ENCODE results near the gene GALNS. TPM values are rescaled to one million over a fixed set of nuclear protein-coding genes. Genes with fewer than 3 reads are reported as not detected.

Gene GALNS
- total and polyA plus RNA-seq, 2 of the 4 experiments (the other 2 are of a cell fraction), result 7.2 to 32.5 TPM

DNA sequence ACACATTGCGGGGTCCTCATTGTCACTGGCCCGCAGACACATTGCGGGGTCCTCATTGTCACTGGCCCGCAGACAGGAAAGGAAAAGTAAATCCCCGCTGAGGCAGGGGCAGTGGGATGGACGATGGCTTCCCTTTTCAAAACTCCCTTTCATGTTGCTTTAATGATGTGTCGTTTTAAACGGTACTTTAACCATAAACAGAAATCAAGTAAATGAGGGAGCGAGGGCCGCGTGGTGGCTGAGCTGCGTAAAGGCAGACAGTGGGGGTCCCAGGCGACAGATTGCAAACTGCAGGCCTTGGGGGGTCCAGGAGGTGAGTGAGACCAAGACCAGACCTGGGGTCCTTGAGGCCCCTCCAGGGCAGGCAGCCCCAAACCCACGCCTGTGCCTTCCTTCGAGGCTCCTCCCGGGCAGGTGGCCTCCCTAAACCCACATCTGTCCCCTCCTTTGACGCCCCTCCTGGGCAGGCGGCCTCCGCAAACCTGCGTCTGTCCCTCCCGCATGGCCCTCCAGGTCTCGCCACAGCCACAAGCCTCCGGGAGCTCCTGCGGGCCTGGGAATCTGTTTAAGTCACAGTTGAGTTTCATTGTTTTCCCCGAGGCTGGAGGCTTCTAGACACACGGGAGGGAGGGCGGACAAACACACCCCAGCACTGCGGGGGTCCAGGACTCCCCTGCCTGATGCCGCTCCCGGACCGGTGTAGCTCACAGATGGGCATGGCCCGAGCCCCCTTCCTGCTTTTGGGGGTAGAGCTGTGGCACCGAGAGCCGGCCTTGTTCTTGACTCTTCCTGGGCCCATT is 79.1 kb downstream of the GALNS start:
- 79% methylated on average over 19 of the region's 34 CpGs; no CpG with 5 or more reads in 1 of the 2 experiments for WGBS, 2 experiments (ENCODE audit: extremely low coverage in 2 of 2, insufficient read length in 1 of 2)
- TF ChIP-seq CEBPB (IDR thresholded peaks at IDR 0.05; ENCODE audit: low read depth, low read length) (no peak), BHLHE40 (IDR thresholded peaks at IDR 0.05; ENCODE audit: low read depth, low read length) (no peak), POLR2A (IDR thresholded peaks at IDR 0.05; ENCODE audit: low read depth, low read length) (no peak), RAD21 (IDR thresholded peaks at IDR 0.05; ENCODE audit: low read length) (no peak), MAZ (IDR thresholded peaks at IDR 0.05; ENCODE audit: borderline replicate concordance, low read depth, low read length) (no peak), SMC3 (IDR thresholded peaks at IDR 0.05; ENCODE audit: low read depth, low read length) (no peak), NFE2L2 (IDR thresholded peaks at IDR 0.05; ENCODE audit: low read depth, low read length) (no peak), RFX5 (IDR thresholded peaks at IDR 0.05; ENCODE audit: low read depth, low read length) (no peak), FOS (IDR thresholded peaks at IDR 0.05; ENCODE audit: low read depth, low read length) (no peak), MXI1 (IDR thresholded peaks at IDR 0.05; ENCODE audit: borderline replicate concordance, low read depth, low read length) (no peak), RCOR1 (IDR thresholded peaks at IDR 0.05; ENCODE audit: insufficient replicate concordance, low read length) (no peak), MAFK (IDR thresholded peaks at IDR 0.05; ENCODE audit: low read depth, low read length) (no peak)
- TF ChIP-seq, protein P1, sequence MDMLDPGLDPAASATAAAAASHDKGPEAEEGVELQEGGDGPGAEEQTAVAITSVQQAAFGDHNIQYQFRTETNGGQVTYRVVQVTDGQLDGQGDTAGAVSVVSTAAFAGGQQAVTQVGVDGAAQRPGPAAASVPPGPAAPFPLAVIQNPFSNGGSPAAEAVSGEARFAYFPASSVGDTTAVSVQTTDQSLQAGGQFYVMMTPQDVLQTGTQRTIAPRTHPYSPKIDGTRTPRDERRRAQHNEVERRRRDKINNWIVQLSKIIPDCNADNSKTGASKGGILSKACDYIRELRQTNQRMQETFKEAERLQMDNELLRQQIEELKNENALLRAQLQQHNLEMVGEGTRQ (IDR thresholded peaks at IDR 0.05; ENCODE audit: low read depth, low read length), result no peak
- TF ChIP-seq, protein P2, sequence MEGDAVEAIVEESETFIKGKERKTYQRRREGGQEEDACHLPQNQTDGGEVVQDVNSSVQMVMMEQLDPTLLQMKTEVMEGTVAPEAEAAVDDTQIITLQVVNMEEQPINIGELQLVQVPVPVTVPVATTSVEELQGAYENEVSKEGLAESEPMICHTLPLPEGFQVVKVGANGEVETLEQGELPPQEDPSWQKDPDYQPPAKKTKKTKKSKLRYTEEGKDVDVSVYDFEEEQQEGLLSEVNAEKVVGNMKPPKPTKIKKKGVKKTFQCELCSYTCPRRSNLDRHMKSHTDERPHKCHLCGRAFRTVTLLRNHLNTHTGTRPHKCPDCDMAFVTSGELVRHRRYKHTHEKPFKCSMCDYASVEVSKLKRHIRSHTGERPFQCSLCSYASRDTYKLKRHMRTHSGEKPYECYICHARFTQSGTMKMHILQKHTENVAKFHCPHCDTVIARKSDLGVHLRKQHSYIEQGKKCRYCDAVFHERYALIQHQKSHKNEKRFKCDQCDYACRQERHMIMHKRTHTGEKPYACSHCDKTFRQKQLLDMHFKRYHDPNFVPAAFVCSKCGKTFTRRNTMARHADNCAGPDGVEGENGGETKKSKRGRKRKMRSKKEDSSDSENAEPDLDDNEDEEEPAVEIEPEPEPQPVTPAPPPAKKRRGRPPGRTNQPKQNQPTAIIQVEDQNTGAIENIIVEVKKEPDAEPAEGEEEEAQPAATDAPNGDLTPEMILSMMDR (conservative IDR thresholded peaks at IDR 0.05; ENCODE audit: low read depth, low read length), result no peak
- TF ChIP-seq, protein P3, sequence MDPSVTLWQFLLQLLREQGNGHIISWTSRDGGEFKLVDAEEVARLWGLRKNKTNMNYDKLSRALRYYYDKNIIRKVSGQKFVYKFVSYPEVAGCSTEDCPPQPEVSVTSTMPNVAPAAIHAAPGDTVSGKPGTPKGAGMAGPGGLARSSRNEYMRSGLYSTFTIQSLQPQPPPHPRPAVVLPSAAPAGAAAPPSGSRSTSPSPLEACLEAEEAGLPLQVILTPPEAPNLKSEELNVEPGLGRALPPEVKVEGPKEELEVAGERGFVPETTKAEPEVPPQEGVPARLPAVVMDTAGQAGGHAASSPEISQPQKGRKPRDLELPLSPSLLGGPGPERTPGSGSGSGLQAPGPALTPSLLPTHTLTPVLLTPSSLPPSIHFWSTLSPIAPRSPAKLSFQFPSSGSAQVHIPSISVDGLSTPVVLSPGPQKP (IDR thresholded peaks at IDR 0.05; ENCODE audit: borderline replicate concordance, low read depth, low read length), result no peak

More for the DNA sequence above, 79.1 kb downstream of the GALNS start:
- Histone ChIP-seq H2BK120ac (ENCODE audit: low read depth, low read length) (no peak overlapping the region), H3K9me1 (ENCODE audit: insufficient read depth, low read length) (peaks cover 15% of the 10 kb centered on the region), H2BK20ac (ENCODE audit: low read depth, low read length) (no peak overlapping the region), H2AFZ (replicated peaks; ENCODE audit: low read length, poor library complexity) (no peak overlapping the region), H3K14ac (replicated peaks; ENCODE audit: low read depth, low read length) (no peak overlapping the region), H3K4me1 (ENCODE audit: control insufficient read depth, insufficient read depth, low read length) (peaks cover 53% of the 10 kb centered on the region), H4K20me1 (ENCODE audit: insufficient read depth, low read length) (peaks cover 96% of the 10 kb centered on the region), H3K4ac (ENCODE audit: low read depth, low read length) (no peak overlapping the region), H3K56ac (ENCODE audit: extremely low read depth, insufficient read depth, low read length) (no peak overlapping the region), H3K18ac (ENCODE audit: low read depth, low read length) (no peak overlapping the region), H3K23ac (ENCODE audit: low read depth, low read length) (no peak overlapping the region), H4K8ac (ENCODE audit: low read depth in 2 of 2, low read length in 2 of 2) (no peak overlapping the region), H2BK5ac (ENCODE audit: low read depth, low read length, poor library complexity, severe bottlenecking) (no peak overlapping the region), H2AK9ac (replicated peaks; ENCODE audit: low read depth, low read length, poor library complexity) (peak overlapping the region; percentile 71), H3K79me1 (ENCODE audit: low read depth in 1 of 2, low read length in 2 of 2) (peaks cover 5 to 65% of the 10 kb centered on the region in 2 experiments; a peak in 3 of 4 replicates), H3K27ac (ENCODE audit: insufficient read depth, low read length) (no peak overlapping the region), H2AK5ac (ENCODE audit: low read depth, low read length) (no peak overlapping the region), H3K36me3 (ENCODE audit: control insufficient read depth, insufficient read depth, low read length) (peaks cover 3% of the 10 kb centered on the region; the same call in 1 of the 2 replicates), H3K4me3 (ENCODE audit: insufficient read depth, low read depth, low read length) (no peak overlapping the region), H3K9ac (ENCODE audit: low read depth, low read length) (no peak overlapping the region), H4K91ac (ENCODE audit: insufficient read depth, low read depth, low read length) (no peak overlapping the region), H3K27me3 (ENCODE audit: control insufficient read depth, insufficient read depth, low read length) (no peaks in the 10 kb centered on the region), H4K5ac (ENCODE audit: low read depth, low read length) (no peak overlapping the region), H3K4me2 (ENCODE audit: low read depth, low read length) (no peak overlapping the region), H2BK15ac (ENCODE audit: low read depth, low read length) (no peak overlapping the region), H3K9me3 (ENCODE audit: control insufficient read depth, insufficient read depth, low read length) (no peaks in the 10 kb centered on the region)
- CTCF ChIA-PET, result no interaction called here
- no peak for ATAC-seq (ENCODE audit: low read depth)
- POLR2A ChIA-PET (ENCODE audit: unreplicated experiment), result no interaction called here
- dilution Hi-C loops (cut with HindIII; ENCODE audit: low sequenced_read_pairs, unreplicated experiment), result no loop called here
- in situ Hi-C loops (cut with MboI; ENCODE audit: low sequenced_read_pairs), result no loop called here
- no peak for DNase-seq
- intact Hi-C loops (cut with micrococcal nuclease), result no loop called here
- BruUV-seq (replicated peaks), result no TSS peak

Measured in IMR-90 (cell line).